Retinal pigment epithelial cell (primary cell): Measurements from ENCODE around the gene CDC42BPB.

ENCODE experiments used
- DNase-seq: peaks from one replicate; pipeline ENCODE4 v3.0.0-alpha.2; 2010; ENCODE audit warnings: low read depth
- H3K4me3 ChIP-seq: 2 replicates; pipeline ENCODE4 v1.5.1; 2011; ENCODE audit warnings: mild to moderate bottlenecking, low read length, control low read depth, moderate library complexity
- CTCF ChIP-seq: conservative IDR thresholded peaks from 2 replicates; pipeline ENCODE4 v1.5.1; 2011; ENCODE audit warnings: low read depth, low read length, control low read depth, inconsistent platforms

CDC42BPB gene

DNA sequence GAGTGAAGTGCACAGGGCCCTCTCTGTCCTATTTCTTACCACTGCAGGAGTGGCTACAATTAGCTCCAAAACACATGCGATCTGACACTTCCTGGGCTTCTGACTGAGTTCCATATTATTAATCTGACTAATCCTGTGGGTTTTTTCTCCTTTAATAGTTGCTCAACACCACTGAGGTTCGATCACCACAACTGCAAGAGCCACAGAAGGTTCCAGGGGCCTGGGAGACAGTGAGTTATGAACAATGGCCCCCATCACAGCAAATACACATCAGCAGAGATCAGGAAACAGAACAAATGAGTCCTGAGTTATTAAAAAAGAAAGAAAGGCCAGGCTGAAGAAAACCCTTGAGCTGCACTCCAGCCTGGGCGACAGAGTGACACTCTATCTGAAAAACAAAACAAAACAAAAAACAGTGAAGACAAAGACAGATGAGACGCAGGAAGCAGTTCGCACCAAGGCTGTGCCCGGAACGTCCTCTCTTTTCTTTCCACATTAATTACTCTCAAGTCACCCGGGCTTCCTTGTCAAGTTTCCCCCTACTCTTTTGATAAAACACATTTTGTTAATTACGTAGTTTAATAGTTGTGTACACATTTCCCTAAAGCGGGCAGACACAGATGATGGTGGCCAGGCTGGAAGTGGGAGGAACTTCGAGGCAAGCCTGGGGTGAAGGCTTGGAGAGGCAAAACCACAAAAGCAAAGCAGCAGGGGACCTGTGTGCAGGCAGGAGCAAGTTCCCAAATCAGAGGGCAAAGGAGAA lies 42.7 kb downstream of the CDC42BPB start:
- H3K4me3 ChIP-seq, result no peak overlapping the region
- no peak for TF ChIP-seq CTCF
- DNase-seq, result no peak

- no peak overlapping the region for H3K4me3 ChIP-seq
- TF ChIP-seq CTCF, result no peak
- no peak for DNase-seq
These were observed 44.3 kb downstream of the CDC42BPB start for GRCh38 chr14:103013028-103013427.

DNA sequence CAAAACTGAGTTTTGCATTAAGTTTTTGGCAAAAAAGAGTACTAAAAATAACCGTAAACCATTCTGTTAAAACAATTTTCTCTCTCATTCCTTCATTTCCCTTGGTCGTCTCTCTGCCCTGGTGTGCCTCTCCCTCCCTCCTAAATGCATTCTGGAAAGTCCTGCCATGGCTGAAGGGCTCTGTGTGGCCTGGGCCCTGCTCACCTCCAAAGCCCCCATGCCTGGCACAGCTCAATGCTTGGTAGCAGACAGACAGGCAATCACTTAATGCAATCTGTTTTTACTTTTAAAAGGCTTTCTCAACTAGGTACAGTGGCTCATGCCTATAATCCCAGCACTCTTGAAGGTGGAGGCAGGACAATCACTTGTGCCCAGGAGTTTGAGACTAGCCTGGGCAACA lies 47.8 kb downstream of the CDC42BPB start:
- TF ChIP-seq CTCF, result no peak
- no peak for DNase-seq
- no peak overlapping the region for H3K4me3 ChIP-seq

- no peak for DNase-seq
- TF ChIP-seq CTCF, result no peak
These were observed 48.5 kb downstream of the CDC42BPB start for GRCh38 chr14:103008768-103009357.

DNA sequence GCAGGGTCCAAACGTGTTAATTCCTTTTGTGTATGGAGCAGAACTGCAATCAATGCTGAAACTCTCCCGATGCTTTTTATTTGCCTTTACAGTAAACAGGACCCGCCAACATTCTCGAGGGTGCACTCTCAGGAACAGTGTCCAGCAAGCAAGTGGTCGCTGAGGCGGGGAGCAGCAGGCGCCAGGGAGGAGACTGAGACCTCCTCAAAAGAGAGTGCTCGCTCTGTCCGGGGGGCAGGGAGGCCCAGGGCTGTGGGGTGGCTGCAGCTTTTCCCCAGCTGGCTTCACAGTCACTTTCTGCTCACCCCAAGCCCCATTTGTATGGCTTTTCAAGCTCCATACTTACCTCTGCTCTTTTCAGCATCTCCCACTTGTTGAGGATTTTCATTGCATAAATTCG lies 49.2 kb downstream of the CDC42BPB start:
- no peak for DNase-seq
- no peak overlapping the region for H3K4me3 ChIP-seq
- TF ChIP-seq CTCF, result no peak

More at GRCh38 chr14:103008768-103009357, 48.5 kb downstream of the CDC42BPB start:
- no peak overlapping the region for H3K4me3 ChIP-seq

DNA sequence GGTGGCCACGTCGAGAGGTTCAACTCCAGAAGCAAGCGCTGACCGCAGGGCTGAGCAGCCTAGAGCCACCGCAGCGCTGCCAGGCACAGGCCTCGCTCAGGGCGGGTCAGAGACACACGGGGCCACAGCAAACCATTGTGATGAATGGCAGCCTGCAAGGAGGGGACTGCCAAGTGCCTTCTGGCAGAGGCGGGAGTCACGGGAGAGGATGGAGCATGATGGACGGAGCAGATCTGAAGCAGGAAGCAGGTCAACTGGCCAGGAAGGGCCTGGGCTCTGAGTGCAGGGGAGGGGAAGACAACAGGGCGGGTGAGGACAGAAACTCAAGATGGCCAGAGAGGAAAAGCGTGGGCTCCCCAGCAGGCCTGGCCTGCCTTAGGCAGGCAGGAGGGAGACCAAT lies 49.8 kb downstream of the CDC42BPB start:
- TF ChIP-seq CTCF, result no peak

DNA sequence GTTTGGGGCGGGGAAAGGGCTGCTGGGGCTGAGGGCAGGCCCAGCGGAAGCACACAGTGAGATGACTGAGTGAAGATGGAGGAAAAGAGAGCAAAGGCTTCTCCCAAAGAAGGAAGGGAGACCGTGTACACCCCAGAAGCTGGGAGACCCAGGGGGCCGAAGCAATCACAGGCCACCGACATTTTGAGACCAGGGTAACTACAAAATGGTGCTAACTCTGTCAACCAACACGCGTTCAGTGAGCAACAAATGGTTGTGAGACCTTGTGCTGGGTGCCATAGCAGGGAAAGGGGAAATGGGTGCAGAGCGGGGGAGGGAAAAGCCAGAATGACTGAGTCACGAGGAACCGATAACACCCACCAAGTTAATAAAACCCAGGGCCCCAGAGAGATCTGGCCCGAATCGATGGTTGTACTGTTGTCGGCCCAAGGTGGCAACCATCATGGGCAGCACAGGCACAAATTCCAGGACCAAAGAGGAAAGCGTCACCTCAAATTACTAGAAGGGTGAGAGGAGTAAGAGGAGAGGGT lies 50.3 kb downstream of the CDC42BPB start:
- no peak for DNase-seq
- H3K4me3 ChIP-seq, result no peak overlapping the region
- TF ChIP-seq CTCF, result no peak

More for the DNA sequence above, 49.8 kb downstream of the CDC42BPB start:
- H3K4me3 ChIP-seq, result no peak overlapping the region
- DNase-seq, result no peak
